Vagina (tissue), 2 donors: Measurements from ENCODE around the gene CTNND2. TPM values are rescaled to one million over a fixed set of nuclear protein-coding genes. Genes with fewer than 3 reads are reported as not detected.

Experiments used
- DNase-seq, 2 donors: peaks; one replicate each; pipeline ENCODE4 v3.0.0-alpha.2; 2017; ENCODE audit errors: extremely low spot score in 2 of 2
- H3K27ac ChIP-seq: fragments of 200-600 bp; sonication (generic); one replicate; pipeline ENCODE4 v1.5.1; 2019
- H3K27me3 ChIP-seq: fragments of 200-600 bp; sonication (generic); one replicate; pipeline ENCODE4 v1.5.1; 2019
- H3K36me3 ChIP-seq, 2 donors: fragments of 200-600 bp; sonication (generic); one replicate each; pipeline ENCODE4 v1.5.1; 2017 to 2019
- H3K4me1 ChIP-seq: fragments of 200-600 bp; sonication (generic); one replicate; pipeline ENCODE4 v1.5.1; 2019
- H3K4me3 ChIP-seq, 2 donors: fragments of 200-600 bp; sonication (generic); 1 replicate in 1 of 2; 2 replicates in 1 of 2; pipeline ENCODE4 v1.5.1; 2016 to 2019
- H3K9me3 ChIP-seq: fragments of 200-600 bp; sonication (generic); one replicate; pipeline ENCODE4 v1.5.1; 2019
- POLR2A ChIP-seq, 2 donors: fragments of 450-650 bp; IDR thresholded peaks; one replicate each; pipeline ENCODE4 v1.6.1; 2017; ENCODE audit warnings: antibody characterized with exemption in 2 of 2, mild to moderate bottlenecking in 2 of 2, moderate library complexity in 2 of 2
- POLR2AphosphoS5 ChIP-seq, 2 donors: sonication (generic); formaldehyde crosslinking; IDR thresholded peaks; one replicate each; pipeline ENCODE4 v1.9.0; 2017; ENCODE audit warnings: antibody characterized with exemption in 2 of 2, mild to moderate bottlenecking in 2 of 2, low read depth in 1 of 2; ENCODE audit not compliant: insufficient read depth in 1 of 2
- intact Hi-C: fragments of 100-400 bp; cut with DNase I; formaldehyde crosslinking; loops from one replicate; pipeline ENCODE4 v1.15.1; 2023
- total RNA-seq: library from RNA; depleted of rRNA; stranded (reverse); fragments of >200 nt; gene quantifications from one replicate; pipeline ENCODE4 v1.2.3, GENCODE V29; 2016
- TF ChIP-seq, protein P1 (sequence below), 3 experiments: fragments of 450-650 bp in 2 of 3; fragments of 200-600 bp in 1 of 3; sonication (generic) in 1 of 3; IDR thresholded peaks; one replicate each; pipeline ENCODE4 v1.5.1; 2017 to 2019; ENCODE audit warnings: antibody characterized with exemption in 3 of 3, mild to moderate bottlenecking in 2 of 3, moderate library complexity in 2 of 3

Gene CTNND2
- total RNA-seq, 1 donor from 2014 or later: 1.7 TPM

DNA sequence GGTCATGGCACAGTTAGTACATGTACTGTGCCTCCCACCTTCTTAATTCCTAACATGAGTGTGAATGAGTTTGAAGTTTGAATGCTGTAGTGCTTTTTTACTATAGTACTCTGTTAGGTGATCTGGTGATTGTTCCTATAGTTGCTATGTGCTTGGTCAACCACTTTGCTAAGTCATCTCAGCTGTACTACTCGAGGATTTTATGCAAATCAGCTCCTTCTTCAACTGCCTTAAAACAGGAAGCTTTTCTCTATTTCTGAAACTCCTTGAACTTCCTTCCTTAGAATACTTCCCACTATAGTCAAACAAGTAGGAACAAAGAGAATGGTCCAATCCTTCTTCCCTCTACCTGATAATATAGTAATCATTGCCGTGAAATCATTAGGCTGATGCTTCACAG is 219.6 kb downstream of the CTNND2 start:
- Histone ChIP-seq H3K4me3 (no peak overlapping the region), H3K4me1 (no peaks in the 10 kb centered on the region), H3K27me3 (no peaks in the 10 kb centered on the region), H3K9me3 (no peaks in the 10 kb centered on the region), H3K36me3 (no peaks in the 10 kb centered on the region), H3K27ac (no peak overlapping the region)
- TF ChIP-seq POLR2AphosphoS5 (IDR thresholded peaks at IDR 0.05; ENCODE audit: insufficient read depth in 1 of 2, low read depth in 1 of 2) (no peak), POLR2A (IDR thresholded peaks at IDR 0.05) (no peak)
- TF ChIP-seq, protein P1, sequence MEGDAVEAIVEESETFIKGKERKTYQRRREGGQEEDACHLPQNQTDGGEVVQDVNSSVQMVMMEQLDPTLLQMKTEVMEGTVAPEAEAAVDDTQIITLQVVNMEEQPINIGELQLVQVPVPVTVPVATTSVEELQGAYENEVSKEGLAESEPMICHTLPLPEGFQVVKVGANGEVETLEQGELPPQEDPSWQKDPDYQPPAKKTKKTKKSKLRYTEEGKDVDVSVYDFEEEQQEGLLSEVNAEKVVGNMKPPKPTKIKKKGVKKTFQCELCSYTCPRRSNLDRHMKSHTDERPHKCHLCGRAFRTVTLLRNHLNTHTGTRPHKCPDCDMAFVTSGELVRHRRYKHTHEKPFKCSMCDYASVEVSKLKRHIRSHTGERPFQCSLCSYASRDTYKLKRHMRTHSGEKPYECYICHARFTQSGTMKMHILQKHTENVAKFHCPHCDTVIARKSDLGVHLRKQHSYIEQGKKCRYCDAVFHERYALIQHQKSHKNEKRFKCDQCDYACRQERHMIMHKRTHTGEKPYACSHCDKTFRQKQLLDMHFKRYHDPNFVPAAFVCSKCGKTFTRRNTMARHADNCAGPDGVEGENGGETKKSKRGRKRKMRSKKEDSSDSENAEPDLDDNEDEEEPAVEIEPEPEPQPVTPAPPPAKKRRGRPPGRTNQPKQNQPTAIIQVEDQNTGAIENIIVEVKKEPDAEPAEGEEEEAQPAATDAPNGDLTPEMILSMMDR (IDR thresholded peaks at IDR 0.05): no peak
- intact Hi-C loops: no loop called here
- no peak for DNase-seq

DNA sequence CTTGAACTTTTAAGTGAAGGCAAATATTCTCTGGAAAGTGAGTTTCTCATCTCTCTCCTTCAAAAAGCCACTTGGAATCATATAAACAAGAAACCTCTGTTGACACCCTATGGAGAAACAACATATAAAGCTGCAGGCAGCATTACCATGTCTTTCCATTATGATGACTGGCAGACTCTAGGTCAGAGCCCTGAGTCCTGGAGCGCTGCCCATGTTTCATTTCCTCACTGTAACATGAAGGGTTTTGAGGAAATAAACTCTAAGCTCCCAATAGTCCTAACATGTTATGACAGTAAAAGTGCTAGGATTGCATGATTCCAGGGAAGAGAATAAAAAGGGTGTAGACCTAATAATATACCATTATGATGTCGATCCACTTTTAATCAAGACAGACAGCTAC is 220.6 kb downstream of the CTNND2 start:
- Histone ChIP-seq H3K27ac (no peak overlapping the region), H3K4me3 (no peak overlapping the region), H3K27me3 (no peaks in the 10 kb centered on the region), H3K4me1 (no peaks in the 10 kb centered on the region), H3K36me3 (no peaks in the 10 kb centered on the region), H3K9me3 (no peaks in the 10 kb centered on the region)
- DNase-seq: no peak
- TF ChIP-seq, protein P1 (IDR thresholded peaks at IDR 0.05): no peak
- TF ChIP-seq POLR2AphosphoS5 (IDR thresholded peaks at IDR 0.05; ENCODE audit: insufficient read depth in 1 of 2, low read depth in 1 of 2): no peak
- no peak for TF ChIP-seq POLR2A (IDR thresholded peaks at IDR 0.05)
- intact Hi-C loops: no loop called here

DNA sequence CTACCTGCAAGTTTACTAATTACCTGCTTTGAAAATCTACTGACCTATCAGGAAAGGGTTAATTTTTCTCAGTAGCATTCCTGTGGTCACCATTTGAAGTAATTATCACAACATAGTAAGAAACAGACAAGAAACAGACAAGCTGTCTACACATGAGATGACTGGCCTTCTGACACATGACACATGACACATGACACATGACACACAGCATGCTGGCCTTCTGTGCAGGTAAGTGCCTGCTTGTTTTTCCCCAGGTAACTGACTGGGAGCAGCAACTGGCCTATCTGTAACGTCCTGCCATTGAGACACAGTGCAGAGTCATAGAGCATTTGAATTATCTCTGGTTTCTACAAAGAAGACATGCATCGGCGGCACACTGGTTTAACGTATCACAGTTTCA is 222.4 kb downstream of the CTNND2 start:
- H3K36me3 ChIP-seq: no peaks in the 10 kb centered on the region
- no peaks in the 10 kb centered on the region for H3K9me3 ChIP-seq
- H3K4me1 ChIP-seq: no peaks in the 10 kb centered on the region
- TF ChIP-seq POLR2AphosphoS5 (IDR thresholded peaks at IDR 0.05; ENCODE audit: insufficient read depth in 1 of 2, low read depth in 1 of 2) (no peak), POLR2A (IDR thresholded peaks at IDR 0.05) (no peak)
- TF ChIP-seq, protein P1 (IDR thresholded peaks at IDR 0.05): no peak
- DNase-seq: no peak
- H3K27me3 ChIP-seq: no peaks in the 10 kb centered on the region
- H3K4me3 ChIP-seq: no peak overlapping the region
- no peak overlapping the region for H3K27ac ChIP-seq
- intact Hi-C loops: no loop called here

DNA sequence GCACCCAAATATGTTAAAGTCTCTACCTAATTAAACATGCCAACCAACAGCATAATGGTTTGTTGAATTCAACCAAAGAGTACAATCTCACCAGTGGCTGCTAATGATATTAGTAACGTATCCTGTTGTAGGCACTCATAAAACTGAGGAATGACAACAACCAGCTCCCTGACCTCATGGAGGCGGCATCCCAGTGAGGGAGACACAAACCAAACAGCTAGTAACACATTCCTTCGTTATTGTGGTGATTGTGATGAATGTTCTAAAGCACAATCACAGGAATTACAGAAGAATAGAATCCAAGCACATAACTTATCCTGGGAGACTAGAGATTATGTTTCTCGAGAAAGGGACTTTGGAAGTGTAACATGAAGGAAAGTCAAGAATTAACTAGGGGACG is 224.6 kb downstream of the CTNND2 start:
- no peak overlapping the region for H3K27ac ChIP-seq
- TF ChIP-seq, protein P1 (IDR thresholded peaks at IDR 0.05): no peak
- no peak for TF ChIP-seq POLR2AphosphoS5 (IDR thresholded peaks at IDR 0.05; ENCODE audit: insufficient read depth in 1 of 2, low read depth in 1 of 2)
- TF ChIP-seq POLR2A (IDR thresholded peaks at IDR 0.05): no peak
- no peaks in the 10 kb centered on the region for H3K4me1 ChIP-seq
- DNase-seq: no peak
- intact Hi-C loops: no loop called here
- H3K36me3 ChIP-seq: no peaks in the 10 kb centered on the region
- H3K9me3 ChIP-seq: no peaks in the 10 kb centered on the region
- no peaks in the 10 kb centered on the region for H3K27me3 ChIP-seq
- no peak overlapping the region for H3K4me3 ChIP-seq

DNA sequence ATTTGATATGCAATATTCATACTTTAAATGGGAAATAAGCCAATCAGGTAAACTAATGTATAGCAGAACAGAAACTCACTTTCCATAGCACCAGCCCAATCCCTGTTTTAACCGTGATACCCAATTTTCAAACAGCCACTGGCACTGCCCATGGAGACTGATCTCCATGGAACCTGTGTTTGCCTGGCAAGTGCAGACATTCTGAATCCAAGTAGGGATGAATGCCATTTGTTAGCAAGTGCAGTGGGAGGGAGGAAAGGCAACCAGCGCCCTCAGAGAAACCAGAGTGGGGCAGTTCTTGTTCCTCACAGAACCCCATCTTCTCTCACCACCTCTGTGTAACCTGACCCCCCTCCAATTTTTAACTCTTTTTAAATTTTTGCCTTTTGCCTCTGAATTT is 229.1 kb downstream of the CTNND2 start:
- Histone ChIP-seq H3K36me3 (no peaks in the 10 kb centered on the region), H3K4me1 (no peaks in the 10 kb centered on the region), H3K27ac (no peak overlapping the region), H3K4me3 (no peak overlapping the region), H3K27me3 (no peaks in the 10 kb centered on the region), H3K9me3 (no peaks in the 10 kb centered on the region)
- no peak for DNase-seq
- TF ChIP-seq POLR2A (IDR thresholded peaks at IDR 0.05) (no peak), POLR2AphosphoS5 (IDR thresholded peaks at IDR 0.05; ENCODE audit: insufficient read depth in 1 of 2, low read depth in 1 of 2) (no peak)
- TF ChIP-seq, protein P1 (IDR thresholded peaks at IDR 0.05): no peak
- intact Hi-C loops: no loop called here
